ENCODE data around the gene SPDYE1.

SPDYE1 gene

DNA sequence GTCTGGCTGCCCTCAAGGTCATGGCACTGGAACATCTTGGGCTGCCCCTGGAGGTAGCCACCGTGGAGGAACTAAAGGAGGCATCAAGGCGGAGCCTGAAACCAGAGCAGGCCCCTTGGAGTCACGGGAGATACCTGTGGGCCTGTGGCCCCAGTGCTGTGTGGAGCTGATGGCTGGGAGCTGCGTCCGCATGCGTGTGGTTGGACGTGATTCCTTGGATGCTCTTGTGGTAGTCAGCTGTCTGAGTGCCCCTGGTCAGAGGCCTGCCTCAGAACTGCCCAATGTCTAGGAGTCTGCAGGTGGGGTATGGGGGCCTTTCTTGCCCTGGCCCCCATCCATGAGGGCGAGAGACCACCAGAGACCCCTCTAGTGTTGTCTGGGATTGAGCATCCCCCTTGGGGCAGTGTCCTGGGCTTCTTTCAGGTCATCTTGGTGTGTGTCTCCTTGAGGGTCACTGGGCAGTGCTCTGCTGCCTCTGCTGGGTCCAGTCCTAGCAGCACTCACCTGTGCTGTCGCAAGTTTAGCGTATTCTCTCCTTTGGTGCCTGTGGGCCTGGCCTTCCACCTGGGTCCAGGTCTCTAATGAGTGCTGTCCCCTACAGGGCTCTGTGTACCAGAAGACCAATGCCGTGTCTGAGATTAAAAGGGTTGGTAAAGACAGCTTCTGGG is 59.6 kb downstream of the SPDYE1 start:
- TF ChIP-seq, protein P1, sequence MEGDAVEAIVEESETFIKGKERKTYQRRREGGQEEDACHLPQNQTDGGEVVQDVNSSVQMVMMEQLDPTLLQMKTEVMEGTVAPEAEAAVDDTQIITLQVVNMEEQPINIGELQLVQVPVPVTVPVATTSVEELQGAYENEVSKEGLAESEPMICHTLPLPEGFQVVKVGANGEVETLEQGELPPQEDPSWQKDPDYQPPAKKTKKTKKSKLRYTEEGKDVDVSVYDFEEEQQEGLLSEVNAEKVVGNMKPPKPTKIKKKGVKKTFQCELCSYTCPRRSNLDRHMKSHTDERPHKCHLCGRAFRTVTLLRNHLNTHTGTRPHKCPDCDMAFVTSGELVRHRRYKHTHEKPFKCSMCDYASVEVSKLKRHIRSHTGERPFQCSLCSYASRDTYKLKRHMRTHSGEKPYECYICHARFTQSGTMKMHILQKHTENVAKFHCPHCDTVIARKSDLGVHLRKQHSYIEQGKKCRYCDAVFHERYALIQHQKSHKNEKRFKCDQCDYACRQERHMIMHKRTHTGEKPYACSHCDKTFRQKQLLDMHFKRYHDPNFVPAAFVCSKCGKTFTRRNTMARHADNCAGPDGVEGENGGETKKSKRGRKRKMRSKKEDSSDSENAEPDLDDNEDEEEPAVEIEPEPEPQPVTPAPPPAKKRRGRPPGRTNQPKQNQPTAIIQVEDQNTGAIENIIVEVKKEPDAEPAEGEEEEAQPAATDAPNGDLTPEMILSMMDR (IDR thresholded peaks at IDR 0.05; ENCODE audit: extremely low read depth, missing control alignments), result no peak
- DNase-seq (ENCODE audit: low spot score), result no peak

- DNase-seq (ENCODE audit: low spot score), result no peak
- TF ChIP-seq, protein P1 (IDR thresholded peaks at IDR 0.05; ENCODE audit: extremely low read depth, missing control alignments), result no peak
These were observed 60.4 kb downstream of the SPDYE1 start for GRCh38 chr7:44057849-44058758.

DNA sequence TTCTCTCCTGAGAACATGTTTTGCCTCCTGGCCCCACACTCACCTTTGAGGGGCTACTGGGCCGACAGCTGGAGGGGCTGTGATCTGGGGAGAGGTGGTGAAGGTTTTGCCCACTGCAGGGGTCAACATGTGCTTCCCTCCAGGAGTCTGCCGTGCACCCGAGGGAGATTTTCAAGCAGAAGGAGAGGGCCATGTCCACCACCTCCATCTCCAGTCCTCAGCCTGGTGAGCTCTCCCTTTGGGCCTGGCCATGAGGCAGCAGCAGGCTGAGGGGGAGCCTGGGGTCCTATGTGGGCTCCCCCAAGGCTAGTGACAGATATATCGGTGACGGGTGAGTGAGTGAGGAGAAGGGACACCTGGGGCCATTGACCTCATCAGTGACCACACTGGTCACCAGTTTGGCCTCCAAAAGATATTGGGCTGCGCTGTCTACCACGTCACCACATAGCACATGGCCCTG is 61.1 kb downstream of the SPDYE1 start:
- TF ChIP-seq, protein P1 (IDR thresholded peaks at IDR 0.05; ENCODE audit: extremely low read depth, missing control alignments), result no peak
- DNase-seq (ENCODE audit: low spot score), result no peak

GRCh38 chr7:44059219-44060090 is 61.8 kb downstream of the SPDYE1 start:
- peak; percentile 78 for DNase-seq (ENCODE audit: low spot score)
- TF ChIP-seq, protein P1 (IDR thresholded peaks at IDR 0.05; ENCODE audit: extremely low read depth, missing control alignments), result no peak
